ENCODE measurements around the gene ACADM. TPM values are rescaled to one million over a fixed set of nuclear protein-coding genes. Genes with fewer than 3 reads are reported as not detected.

ACADM gene
- total and polyA plus RNA-seq, 2 donors (not counting 3 experiments of a cell fraction or from before 2014, with no cell fraction given) = 10.8 to 32.5 TPM

DNA sequence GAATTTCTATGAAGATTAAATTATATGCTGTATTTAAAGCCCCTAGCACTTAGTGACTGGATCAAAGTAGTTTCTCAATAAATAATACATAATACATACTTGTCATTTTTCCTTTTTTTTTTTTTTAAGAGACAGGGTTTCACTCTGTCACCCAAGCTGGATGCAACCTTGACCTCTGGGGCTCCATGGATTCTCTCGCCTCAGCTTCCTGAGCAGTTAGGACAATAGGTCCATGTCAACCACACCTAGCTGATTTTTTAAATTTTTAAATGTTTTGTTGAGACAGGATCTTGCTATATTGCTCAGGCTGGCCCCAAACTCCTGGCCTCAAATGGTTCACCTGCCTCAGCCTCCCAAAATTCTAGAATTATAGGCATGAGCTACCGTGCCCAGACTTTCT lies 5.9 kb downstream of the ACADM start:
- DNase-seq (ENCODE audit: low read depth, low spot score) (no peak), FAIRE-seq (no peak)
- H2AFZ ChIP-seq (ENCODE audit: low read depth, low read length) = no peak overlapping the region
- no peak overlapping the region for H3K27ac ChIP-seq (ENCODE audit: insufficient read depth, low read depth, low read length)
- H3K9me1 ChIP-seq (replicated peaks; ENCODE audit: control insufficient read depth, extremely low read depth, insufficient read depth, low read length) = no peaks in the 10 kb centered on the region
- no peak for TF ChIP-seq POLR2AphosphoS5 (IDR thresholded peaks at IDR 0.05; ENCODE audit: insufficient read depth, low read depth, low read length)
- no peak for TF ChIP-seq GATA2 (IDR thresholded peaks at IDR 0.05; ENCODE audit: insufficient read depth, insufficient read length, low read depth, low read length)
- TF ChIP-seq, protein P1, sequence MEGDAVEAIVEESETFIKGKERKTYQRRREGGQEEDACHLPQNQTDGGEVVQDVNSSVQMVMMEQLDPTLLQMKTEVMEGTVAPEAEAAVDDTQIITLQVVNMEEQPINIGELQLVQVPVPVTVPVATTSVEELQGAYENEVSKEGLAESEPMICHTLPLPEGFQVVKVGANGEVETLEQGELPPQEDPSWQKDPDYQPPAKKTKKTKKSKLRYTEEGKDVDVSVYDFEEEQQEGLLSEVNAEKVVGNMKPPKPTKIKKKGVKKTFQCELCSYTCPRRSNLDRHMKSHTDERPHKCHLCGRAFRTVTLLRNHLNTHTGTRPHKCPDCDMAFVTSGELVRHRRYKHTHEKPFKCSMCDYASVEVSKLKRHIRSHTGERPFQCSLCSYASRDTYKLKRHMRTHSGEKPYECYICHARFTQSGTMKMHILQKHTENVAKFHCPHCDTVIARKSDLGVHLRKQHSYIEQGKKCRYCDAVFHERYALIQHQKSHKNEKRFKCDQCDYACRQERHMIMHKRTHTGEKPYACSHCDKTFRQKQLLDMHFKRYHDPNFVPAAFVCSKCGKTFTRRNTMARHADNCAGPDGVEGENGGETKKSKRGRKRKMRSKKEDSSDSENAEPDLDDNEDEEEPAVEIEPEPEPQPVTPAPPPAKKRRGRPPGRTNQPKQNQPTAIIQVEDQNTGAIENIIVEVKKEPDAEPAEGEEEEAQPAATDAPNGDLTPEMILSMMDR (IDR thresholded peaks at IDR 0.05; ENCODE audit: extremely low read depth in 1 of 2, insufficient read depth in 1 of 2, low read depth in 1 of 2, low read length in 2 of 2) = no peak
- TF ChIP-seq FOS (IDR thresholded peaks at IDR 0.05; ENCODE audit: borderline replicate concordance, insufficient read depth, low read length) = no peak
- no peak for TF ChIP-seq POLR2A (IDR thresholded peaks at IDR 0.05; ENCODE audit: low read depth, low read length)
- TF ChIP-seq JUN (IDR thresholded peaks at IDR 0.05; ENCODE audit: borderline replicate concordance, insufficient read depth, insufficient read length, low read depth) = no peak
- TF ChIP-seq, protein P2, sequence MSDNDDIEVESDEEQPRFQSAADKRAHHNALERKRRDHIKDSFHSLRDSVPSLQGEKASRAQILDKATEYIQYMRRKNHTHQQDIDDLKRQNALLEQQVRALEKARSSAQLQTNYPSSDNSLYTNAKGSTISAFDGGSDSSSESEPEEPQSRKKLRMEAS (IDR thresholded peaks at IDR 0.05; ENCODE audit: insufficient read depth, insufficient read length) = no peak
- TF ChIP-seq MYC (IDR thresholded peaks at IDR 0.05; ENCODE audit: low read depth, low read length) = no peak
- no peak for TF ChIP-seq EZH2 (IDR thresholded peaks at IDR 0.05; ENCODE audit: borderline replicate concordance, low read depth, low read length, severe bottlenecking)
- peaks cover 20% of the 10 kb centered on the region for H3K79me2 ChIP-seq (ENCODE audit: control insufficient read depth, insufficient read depth, low read length)
- peaks cover 7% of the 10 kb centered on the region for H3K4me1 ChIP-seq (ENCODE audit: control insufficient read depth, extremely low read depth, insufficient read depth, low read length)
- H3K9me3 ChIP-seq (replicated peaks; ENCODE audit: control insufficient read depth, insufficient read depth, low read length) = no peaks in the 10 kb centered on the region
- intact Hi-C loops (cut with micrococcal nuclease) (no loop called here), dilution Hi-C loops (cut with MboI; ENCODE audit: extremely low pct_ligation_motif_present, low sequenced_read_pairs) (no loop called here)
- no peak overlapping the region for H3K4me2 ChIP-seq (ENCODE audit: insufficient read depth, low read length)
- BruUV-seq (replicated peaks) = no TSS peak
- POLR2A ChIA-PET = interaction anchor here (0.6 kb wide), 1 partner anchor 115 kb away, joined by 7 read pairs; no protein-coding TSS in a partner anchor
- H3K9ac ChIP-seq (replicated peaks; ENCODE audit: extremely low read depth, insufficient read depth, low read length) = no peak overlapping the region
- CTCF ChIA-PET = no interaction called here
- H3K36me3 ChIP-seq (ENCODE audit: control insufficient read depth in 2 of 2, extremely low read depth in 1 of 2, insufficient read depth in 2 of 2, low read length in 2 of 2) = peaks cover 0 to 11% of the 10 kb centered on the region in 2 experiments
- H3K4me3 ChIP-seq (replicated peaks in 1 of 3; ENCODE audit: insufficient read depth in 1 of 3, low read depth in 1 of 3, low read length in 3 of 3) = no peak overlapping the region
- no peaks in the 10 kb centered on the region for H4K20me1 ChIP-seq (replicated peaks; ENCODE audit: control insufficient read depth, extremely low read depth, insufficient read depth, low read length)
- H3K27me3 ChIP-seq (ENCODE audit: control insufficient read depth in 2 of 2, insufficient read depth in 2 of 2, low read length in 2 of 2) = no peaks in the 10 kb centered on the region

Measured in endothelial cell of umbilical vein (primary cell).